GM21619 (cell line): Measurements from ENCODE around the gene CLSTN1.

Experiments
- ATAC-seq: cut with Tn5 transposase; IDR thresholded peaks from one replicate; pipeline ENCODE4 v1.9.1; 2021; ENCODE audit not compliant: unreplicated experiment

Gene CLSTN1

DNA sequence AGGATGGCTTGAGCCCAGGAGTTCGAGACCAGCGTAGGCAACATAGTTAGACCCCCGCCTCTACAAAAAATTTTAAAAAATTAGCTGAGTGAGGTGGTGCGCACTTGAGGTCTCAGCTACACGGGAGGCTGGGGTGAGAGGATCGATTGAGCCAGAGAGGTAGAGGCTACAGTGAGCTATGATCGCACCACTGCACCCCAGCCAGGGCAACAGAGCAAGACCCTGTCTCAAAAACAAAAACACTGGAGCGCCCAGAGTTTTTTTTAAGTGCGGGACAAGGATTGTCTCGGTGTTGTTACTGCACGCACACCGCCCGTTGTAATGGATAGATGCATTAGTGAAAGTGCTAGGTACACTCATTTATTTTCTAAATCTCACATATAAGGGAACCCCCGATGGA lies 135.2 kb downstream of the CLSTN1 start:
- ATAC-seq, result no peak

DNA sequence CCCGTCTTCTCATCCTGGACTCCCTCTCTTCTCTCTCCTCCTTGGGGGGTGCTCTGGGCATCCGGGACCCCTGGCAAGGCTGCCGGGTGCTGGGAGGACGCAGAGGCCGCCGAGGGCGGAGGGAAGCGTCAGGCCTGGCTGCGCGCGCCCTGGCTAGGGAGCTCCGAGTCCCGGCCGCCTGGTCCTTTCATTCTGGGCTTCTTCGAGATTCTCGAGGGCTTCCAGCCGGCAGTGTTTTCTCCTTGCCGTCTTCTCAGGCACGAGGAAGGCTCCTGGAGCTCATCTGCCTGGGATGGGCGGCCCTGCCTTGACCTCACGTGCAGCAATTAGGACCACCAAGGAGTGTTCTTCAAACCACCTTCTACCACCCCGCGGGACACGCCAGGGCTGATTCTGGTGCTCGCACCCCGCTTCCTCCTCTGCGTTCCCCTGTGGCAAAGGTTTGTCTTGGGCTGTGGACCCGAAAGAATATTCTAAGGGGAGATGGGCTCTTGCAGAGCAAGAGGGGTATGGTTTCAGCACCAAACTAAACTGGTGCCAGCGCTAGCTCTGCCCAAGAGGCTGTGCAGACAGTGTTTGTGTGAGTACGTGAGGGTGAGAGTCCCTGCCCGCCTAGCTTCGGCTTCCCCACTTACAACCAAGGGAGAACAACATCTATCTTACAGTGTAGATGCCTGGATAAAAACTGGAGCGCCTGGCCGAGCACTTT lies 135.7 kb downstream of the CLSTN1 start:
- peak; percentile 2 for ATAC-seq

DNA sequence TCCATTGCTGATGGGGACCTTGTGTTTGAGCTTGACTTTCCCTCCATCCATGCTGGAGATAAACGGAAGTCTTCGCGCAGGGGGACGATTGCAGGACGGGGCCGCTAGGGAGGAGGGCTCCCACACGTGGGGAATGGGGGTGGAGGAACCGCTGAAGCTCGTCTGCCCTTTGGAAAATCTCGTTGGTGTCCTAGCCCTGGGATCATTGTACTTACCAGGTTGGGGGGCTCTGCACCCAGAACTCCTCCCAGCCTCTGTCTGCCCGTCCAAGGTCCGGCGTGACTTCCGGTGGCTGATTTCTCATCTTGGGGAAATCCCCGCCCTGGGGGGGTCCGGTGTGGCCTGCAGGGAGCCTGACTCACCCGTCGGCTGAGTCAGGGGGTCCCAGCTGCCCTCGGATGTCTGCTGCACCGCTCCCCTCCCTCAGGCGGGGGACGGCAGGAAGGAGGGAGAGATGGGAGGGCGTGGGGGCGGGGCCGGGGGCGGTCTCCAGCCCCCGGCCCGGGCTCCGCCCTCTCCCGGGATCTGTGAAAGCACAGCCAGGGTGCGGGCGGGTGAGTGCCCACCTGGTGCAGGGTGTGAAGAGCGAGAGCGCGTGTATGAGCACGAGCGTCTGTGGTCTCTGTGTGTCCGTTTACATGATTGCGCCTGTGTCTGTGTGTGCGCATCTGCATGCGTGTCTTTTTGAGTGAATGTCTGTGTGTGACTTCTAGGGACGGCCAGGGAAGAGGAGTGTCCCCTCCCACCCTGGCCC lies 136.5 kb downstream of the CLSTN1 start:
- ATAC-seq, result peak; percentile 37

DNA sequence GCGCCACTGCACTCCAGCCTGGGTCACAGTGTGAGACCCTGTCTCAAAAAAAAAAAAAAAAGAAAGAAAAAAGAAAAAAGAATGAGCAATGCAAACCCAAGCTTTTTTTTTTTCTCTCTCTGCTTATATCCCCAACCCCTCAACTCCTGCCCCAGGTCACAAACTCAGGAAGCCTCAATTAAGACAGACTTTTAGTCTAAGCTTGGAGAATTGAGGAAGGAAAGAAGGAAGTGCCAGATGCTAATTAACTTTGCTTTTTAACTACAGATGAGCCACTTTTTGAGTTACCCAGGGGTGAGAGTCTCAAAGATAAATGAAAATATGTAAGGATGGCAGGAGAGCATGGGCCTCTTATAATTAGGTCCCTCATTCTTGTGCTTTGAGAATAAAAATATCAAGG lies 139.0 kb downstream of the CLSTN1 start:
- ATAC-seq, result no peak

DNA sequence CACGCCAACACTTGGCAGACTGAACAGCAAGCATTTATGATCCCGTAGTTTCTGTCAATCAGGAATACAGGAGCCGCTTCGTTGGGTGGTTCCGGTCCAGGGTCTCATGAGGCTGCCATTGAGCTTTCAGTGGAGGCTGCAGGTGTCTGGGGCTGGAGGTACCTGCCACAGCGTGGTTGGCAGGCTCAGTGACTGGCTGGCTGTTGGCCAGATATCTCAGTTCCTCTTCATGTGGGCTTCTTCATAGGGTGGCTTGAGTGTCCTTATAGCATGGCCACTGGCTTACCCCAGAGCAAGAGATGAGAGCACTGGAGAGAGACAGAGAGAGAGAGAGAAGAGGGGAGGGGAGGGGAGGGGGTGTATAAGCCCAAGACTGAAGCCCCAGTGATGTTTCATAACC lies 142.9 kb downstream of the CLSTN1 start:
- no peak for ATAC-seq

DNA sequence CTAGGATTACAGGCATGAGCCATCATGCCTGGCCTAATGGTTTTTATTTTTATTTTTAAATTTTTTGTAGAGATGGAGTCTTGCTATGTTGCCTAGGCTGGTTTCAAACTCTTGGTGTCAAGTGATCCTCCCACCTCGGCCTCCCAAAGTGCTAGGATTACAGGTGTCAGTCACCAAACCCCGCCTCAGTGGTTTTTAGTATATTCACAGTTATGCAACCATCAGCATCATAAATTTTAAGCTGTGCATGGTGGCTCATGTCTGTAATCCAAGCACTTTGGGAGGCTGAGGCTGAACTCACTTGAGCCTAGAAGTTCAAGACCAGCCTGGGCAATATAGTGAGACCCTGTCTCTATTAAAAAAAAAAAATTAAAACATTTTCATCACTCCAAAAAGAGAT lies 143.7 kb downstream of the CLSTN1 start:
- no peak for ATAC-seq
